HG03064 (cell line): ENCODE measurements around the gene ZNF546.
"Not testable (repeated sequence)": the region's sequence is repeated elsewhere in the genome, so short reads cannot be mapped to it uniquely, and the experiment has no call there.

Experiments
- ATAC-seq: cut with Tn5 transposase; IDR thresholded peaks from one replicate; pipeline ENCODE4 v1.9.1; 2021; ENCODE audit warnings: low read depth; ENCODE audit not compliant: unreplicated experiment

The ZNF546 gene

DNA sequence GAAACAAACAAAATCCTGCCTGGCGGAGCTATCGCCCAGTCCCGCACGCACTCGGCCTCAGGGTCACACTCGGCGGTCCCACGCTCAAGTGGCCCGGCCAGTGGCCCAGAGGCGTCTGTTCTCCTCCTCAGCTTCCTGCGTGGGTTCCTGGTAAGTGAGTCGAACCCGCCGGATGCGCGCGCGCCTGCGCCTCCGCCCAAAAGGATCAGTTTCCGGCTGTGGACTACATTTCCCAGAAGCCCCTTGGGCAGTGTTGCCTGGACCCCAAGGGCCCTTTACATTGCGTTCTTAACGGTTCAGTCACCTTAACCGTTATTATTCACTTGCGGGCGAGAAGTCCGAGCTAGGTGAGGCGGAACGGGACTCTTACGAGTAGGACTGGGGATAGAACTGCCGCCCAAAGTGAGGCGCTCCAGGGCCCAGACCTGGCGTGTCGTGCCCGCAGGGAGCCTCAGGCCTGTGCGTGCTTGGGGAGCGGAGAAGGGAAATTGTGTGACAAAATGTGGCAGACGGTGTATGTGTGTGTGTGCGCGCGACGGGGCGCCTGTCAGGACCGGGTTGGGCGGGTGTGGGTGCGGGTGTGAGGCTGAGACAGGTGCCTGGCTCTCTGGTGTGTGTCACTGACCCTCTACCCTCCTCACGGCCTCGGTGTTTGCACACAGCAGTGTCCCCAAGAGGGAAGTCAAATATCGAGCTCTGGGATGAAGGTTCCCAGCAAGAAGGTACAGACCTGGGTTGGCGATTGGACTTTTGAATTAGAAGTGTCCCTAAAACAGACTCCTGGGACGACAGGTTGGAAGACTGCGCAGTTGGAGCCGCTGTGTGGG is at the start of gene ZNF546:
ZNF546 (plus strand) TSS at position 250 of the 827 bp plus-strand sequence. CDS start 1,267 bp downstream, outside the sequence.
- peak; percentile 69 for ATAC-seq

DNA sequence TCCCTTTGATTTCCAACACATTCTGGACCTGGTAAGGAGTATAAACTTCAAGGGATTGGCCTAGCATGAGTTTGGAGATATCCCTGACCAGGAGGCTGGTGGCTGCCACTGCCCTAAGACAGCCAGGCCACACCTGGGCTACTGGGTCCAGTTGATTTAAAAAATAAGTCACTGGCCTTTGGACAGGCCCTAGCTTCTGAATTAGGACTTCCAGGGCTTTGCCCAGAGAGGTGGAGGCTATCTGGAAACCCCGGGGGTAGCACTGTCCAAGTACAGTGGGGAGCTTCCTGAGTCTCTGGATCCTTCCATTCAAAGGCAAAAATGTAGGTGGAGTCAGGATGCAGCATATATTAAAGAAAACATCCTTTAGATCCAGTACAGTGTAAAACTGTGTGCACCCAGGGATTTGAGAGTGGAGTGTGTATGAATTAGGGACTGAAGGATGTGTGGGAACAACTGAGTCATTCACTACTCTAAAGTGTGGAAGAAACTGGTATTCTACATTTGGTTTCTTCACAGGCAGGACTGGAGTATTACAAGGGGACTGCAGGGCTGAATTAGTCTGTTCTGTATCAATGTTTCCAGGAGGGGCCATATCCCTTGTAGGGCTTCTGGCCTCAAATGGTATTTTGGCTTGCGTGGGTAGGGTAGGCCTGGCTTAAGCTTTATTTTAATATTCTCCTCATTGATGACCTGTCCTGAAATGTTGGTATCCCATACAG is 47.7 kb upstream of the ZNF546 start:
- no peak for ATAC-seq

DNA sequence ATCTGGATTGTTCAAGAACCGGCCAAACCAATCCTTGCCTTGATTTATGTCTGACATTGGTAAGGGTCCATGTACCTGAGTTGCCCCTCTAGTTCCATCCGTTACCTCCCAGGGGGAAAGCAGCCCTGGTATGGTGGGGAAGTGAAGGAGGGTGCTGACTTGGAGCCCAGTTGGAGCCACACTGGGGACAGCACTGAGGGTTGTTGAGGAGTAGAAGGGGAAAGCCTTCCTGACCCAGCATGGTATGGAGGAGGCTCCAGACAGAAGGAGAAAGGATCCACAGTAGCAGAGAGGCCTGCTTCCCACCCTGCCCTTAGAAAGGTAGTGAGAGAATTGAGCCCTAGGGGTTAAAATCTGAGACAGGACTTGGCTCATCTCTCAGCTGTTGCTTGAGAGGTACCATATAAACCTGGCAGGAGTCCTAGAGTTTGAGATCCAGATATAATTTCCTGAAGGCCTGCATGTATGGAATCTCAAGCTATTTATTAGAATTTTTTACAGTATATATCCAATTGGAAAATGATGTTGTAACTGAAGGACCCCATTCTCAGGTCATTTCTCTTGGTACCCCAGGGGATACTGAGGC is 45.7 kb upstream of the ZNF546 start:
- ATAC-seq: no peak

DNA sequence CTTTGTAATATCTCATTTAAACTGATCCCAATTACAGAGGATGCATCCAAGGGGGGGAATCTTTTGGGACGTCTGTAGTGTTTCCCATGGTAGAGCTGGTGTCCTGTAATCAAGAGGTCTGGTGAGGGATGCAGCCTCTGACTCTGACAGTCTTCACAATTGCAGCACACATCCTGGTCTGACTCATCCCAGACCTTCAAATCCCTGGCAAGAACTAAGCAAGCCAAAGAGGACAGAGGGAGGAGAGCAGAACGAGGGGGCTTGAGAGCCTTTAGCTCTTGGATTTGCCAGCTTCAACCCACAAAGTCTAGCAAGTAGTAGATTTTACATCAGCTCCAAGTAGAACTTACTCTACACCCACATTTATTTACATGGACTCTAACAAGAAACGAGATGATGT is 45.2 kb upstream of the ZNF546 start:
- no peak for ATAC-seq

DNA sequence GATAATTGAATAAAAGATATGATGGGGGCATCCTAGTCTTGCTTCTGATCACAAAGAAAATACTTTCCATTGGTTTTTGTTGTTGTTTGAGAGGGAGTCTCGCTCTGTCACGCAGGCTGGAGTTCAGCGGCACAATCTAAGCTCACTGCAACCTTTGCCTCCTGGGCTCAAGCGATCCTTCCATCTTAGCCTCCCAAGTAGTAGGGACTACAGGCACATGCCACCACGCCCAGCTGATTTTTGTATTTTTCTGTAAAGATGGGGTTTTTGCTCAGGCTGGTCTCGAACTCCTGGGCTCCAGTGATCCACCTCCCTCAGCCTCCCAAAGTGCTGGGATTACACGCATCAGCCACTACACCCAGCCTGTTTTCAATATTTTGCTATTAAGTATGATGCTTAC is 42.9 kb upstream of the ZNF546 start:
- no peak for ATAC-seq

DNA sequence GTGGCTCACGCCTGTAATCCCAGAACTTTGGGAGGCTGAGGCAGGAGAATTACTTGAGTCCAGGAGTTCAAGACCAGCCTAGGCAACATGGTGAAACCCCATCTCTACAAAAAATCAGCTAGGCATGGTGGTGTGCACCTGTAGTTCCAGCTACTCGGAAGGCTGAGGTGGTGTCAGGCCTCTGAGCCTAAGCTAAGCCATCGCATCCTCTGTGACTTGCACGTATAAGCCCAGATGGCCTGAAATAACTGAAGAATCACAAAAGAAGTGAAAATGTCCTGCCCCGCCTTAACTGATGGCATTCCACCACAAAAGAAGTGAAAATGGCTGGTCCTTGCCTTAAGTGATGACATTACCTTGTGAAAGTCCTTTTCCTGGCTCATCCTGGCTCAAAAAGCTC is 39.0 kb upstream of the ZNF546 start:
- not testable (repeated sequence) for ATAC-seq

DNA sequence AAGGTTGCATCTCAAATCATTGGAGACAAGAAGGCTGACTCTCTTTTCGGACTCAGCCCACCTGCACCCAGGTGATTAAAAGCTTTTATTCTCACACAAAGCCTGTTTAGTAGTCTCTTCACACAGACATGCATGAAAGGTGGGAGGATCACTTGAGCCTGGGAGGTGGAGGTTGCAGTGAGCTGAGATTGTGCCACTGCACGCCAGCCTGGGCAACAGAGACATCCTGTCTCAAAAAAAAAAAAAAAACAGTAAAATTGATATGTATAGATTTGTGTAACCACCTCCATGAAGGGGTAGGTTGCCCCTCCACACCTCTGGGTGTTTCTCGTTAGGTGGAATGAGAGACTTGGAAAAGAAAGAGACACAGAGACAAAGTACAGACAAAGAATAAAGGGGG is 37.9 kb upstream of the ZNF546 start:
- not testable (repeated sequence) for ATAC-seq

DNA sequence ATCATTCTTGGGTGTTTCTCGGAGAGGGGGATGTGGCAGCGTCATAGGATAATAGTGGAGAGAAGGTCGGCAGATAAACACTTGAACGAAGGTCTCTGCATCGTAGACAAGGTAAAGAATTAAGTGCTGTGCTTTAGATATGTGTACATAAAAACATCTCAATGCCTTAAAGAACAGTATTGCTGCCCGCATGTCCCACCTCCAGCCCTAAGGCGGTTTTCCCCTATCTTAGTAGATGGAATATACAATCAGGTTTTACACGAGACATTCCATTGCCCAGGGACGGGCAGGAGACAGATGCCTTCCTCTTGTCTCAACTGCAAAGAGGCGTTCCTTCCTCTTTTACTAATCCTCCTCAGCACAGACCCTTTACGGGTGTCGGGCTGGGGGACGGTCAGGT is 37.5 kb upstream of the ZNF546 start:
- not testable (repeated sequence) for ATAC-seq

DNA sequence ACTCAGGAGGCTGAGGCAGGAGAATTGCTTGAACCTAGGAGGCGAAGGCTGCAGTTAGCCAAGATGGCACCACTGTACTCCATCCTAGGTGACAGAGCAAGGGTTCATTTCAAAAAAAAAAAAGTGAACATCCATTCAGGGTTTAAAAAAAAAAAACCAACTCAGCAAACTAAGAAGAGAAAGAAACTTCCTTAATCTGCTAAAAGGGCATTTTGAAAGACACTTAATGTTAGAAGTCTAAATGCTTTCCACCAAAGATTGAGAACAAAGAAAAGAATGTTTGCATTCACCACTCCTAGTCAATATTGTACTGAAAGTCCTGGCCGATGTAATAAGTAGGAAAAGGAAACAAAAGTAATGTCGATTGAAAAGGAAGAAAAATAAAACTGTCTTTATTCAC is 33.0 kb upstream of the ZNF546 start:
- ATAC-seq: no peak

DNA sequence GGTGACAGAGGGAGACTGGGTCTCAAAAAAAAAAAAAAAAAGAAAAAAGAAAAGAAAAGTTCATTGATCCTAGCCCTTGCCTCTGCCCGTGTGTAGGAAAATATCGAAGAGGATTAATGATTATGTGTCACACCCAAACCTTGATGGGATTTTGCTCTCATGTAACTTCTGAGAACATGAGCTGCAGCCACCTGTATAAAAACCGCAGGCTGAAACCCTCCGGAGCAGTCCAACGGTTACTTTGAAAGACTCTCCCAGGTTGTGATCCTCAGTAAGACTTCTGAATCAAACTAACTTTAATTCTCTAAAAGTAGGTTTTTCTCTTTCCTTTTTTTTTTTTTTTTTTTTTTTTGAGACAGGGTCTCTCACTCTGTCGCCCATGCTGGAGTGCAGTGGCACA is 30.2 kb upstream of the ZNF546 start:
- ATAC-seq: no peak

DNA sequence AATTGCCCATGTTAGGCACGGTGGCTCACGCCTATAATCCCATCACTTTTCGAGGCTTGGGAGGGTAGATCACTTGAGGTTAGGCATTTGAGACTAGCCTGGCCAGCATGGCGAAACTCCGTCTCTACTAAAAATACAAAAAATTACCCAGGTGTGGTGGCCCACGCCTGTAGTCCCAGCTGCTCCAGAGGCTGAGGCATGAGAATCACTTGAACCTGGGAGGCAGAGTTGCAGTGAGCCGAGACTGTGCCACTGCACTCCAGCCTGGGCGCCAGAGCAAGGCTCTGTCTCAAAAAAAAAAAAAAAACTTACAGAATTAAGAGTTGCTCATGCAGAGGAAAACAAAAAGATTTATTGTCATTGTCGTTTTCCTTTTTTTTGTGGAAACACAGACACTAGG is 29.3 kb upstream of the ZNF546 start:
- ATAC-seq: no peak

DNA sequence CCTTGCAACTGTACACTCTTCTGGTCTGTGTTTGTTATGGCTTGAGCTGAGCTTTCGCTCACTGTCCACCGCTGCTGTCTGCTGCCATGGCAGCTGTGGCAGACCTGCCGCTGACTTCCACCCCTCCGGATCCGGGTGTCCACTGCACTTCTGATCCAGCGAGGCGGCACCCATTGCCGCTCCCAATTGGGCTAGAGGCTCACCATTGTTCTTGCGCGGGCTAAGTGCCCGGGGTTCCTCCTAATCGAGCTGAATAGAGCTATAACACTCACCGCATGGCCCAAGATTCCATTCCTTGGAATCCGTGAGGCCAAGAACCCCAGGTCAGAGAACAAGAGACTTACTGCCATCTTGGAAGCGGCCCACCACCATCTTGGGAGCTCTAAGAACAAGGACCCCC is 28.1 kb upstream of the ZNF546 start:
- no peak for ATAC-seq

DNA sequence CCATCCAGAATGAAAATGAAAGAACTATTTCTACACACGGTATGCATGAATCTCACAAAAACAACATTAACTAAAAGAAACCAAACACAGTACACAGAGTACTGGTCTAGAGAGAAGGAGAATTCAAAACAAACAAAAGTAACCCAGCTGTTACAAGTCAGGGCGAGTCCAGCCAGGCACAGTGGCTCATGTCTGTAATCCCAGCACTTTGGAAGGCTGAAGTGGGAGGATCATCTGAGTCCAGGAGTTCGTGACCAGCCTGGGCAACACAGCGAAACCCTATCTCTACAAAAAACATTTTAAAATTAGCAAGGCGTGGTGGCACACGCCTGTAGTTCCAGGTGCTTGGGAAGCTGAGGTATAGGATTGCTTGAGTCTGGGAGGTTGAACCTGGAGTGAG is 27.6 kb upstream of the ZNF546 start:
- ATAC-seq: no peak

DNA sequence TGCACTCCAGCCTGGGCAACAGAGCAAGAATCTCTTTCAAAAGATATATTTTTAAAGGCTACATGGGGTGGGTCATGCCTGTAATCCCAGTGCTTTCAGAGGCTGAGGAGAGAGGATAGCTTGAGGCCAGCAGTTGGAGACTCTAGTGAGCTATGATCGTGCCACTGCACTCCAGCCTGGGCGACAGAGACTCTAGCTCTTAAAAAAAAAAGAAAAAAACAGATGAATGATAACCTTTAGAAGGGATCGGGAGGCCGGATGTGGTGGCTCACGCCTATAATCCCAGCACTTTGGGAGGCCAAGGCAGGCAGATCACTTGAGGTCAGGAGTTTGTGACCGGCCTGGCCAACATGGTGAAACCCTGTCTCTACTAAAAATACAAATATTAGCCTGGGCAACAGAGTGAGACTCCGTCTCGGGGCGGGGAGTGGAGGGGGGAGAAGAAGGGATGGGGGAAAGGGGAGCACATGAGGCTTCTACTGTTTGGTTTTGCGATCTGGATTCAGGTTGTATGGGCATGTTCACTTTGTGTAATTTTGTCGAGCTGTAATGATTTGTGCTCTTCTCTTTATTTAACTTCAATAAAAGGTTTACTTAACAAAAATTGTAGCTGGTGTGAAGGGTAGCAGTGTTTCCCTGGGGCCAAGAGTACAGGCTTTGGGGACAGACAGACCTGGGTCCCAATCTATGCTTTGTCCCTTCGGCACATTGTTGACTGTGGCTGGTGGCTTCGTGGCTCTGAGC is 27.0 kb upstream of the ZNF546 start:
- no peak for ATAC-seq

DNA sequence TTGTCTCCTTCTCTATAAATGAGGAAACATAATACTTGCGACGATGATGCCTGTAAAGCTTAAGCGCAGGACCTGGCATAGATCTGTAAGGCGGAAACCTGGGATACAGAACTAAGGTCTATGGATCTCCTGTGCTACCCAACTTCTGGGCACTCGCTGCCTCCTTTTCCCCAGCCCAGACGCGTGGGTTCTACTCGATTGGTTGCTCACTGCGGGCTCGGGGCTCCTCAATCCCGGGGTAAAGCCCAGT is 26.5 kb upstream of the ZNF546 start:
- no peak for ATAC-seq

DNA sequence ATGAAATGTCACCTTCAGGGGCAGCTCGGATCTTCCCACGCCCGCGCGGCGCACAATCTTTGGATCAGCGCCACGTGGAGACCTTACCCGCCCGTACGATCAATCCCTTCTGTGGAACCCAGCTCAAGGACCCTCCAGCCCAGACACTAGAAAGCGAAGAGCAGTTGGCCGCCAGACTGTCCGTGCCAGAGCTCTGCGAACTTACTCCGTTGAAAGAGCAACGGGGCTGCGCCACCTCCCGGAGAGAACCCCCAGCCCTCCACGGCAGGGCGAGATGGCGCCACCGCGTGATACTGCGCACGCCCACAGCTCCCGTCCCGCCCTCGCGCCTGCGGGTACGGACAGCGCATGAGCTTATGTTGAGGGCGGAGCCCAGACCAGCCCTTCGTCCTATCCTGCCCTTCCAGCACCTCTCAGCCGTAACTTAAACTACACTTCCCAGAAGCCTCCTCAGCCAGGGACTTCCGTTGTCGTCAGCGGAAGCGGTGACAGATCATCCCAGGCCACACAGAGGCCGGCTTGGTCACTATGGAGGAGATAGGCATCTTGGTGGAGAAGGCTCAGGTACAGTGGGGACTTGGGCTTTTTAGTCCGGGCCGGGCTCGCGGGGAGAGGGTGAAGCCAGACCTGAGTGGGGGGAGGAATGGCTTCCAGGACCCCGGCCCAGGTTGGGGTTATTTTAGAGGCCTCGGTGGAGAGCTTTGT is 26.0 kb upstream of the ZNF546 start, which contains the start of gene PSMC4:
PSMC4 (plus strand) TSS at position 491 of the 705 bp plus-strand sequence; CDS start at position 529, 38 bp downstream.
- peak; percentile 90 for ATAC-seq

DNA sequence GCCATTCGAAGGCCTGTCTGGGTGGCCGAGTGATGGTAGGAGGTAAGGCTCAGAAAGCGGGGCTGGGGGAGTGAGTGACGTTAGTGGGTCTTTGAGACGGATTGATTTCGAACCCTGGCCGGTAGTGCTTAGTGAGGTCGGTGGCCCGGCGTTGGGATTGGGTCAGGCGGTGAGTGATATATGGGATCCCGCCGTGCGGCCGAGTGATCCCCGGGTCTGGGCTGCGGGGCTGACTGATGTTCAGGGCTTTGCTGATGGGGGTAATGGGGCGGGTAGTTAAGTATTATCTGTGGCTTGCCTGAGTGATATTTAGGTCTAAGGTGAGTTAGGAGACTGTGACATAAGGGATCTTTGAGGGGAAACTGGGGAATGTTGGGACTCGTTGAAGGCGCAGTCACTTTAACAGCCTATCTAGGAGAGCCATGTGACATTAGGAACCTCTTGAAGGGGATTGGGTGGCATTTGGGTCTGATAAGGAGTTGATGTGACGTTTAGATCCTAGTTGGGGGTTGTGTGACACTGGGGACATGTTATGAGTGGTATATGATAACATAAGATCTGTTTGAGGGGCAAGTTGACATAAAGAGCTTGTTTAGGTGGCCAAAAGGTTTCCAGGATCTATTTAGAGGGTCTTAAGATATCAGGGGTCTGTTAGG is 25.4 kb upstream of the ZNF546 start:
- ATAC-seq: peak; percentile 3

DNA sequence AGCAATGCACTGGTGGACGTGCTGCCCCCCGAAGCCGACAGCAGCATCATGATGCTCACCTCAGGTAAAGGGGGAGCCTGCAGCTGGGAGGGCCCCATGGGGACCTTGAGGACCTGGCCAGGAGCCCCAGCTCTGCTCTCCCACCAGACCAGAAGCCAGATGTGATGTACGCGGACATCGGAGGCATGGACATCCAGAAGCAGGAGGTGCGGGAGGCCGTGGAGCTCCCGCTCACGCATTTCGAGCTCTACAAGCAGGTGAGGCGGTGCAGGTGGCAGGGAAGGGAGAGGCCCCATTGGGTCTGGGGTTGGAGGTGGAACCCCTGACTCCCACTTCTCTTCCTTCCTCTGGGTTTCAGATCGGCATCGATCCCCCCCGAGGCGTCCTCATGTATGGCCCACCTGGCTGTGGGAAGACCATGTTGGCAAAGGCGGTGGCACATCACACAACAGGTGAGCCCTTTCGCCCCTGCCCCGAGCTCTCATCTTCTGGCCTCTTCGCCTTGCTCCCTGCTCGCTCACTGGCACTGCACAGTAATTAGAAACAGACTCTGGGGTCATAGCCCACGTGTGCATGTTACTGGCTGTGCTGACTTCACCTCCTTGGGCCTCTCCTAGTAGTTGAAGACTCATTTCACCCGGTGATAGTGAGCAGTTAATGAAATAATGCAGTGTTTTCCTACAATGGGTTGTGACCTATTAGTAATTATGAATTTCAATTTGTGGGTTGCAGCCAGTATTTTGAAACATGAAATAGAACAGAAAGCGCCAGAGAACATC is 22.3 kb upstream of the ZNF546 start:
- ATAC-seq: no peak

DNA sequence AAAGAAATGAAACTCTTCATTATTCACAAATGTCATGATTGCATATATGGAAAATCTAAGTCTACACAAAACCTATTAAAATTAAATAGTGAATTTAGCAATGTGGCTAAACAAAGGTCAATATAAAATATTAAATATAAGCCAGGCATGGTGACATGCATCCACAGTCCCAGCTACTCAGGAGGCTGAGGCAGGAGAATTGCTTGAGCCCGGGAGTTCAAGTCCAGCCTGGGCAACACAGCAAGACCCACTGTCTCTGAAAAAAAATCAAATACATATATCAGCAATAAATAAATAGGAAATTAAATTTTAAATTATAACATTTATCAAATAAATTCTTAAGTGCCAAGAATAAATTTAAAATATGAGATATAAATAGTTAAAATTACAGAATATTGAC is 14.0 kb upstream of the ZNF546 start:
- ATAC-seq: no peak
